Skeletal muscle cell (primary cell): ENCODE measurements around the gene IFT122.
"Not testable (repeated sequence)": the region's sequence is repeated elsewhere in the genome, so short reads cannot be mapped to it uniquely, and the experiment has no call there.

Experiments used
- DNase-seq: peaks from one replicate; pipeline ENCODE4 v3.0.0-alpha.2; 2010; ENCODE audit warnings: low read depth
- H3K4me3 ChIP-seq: 2 replicates; pipeline ENCODE4 v1.5.1; 2011; ENCODE audit warnings: low read depth, mild to moderate bottlenecking, control low read depth, low read length, moderate library complexity

IFT122 gene

GRCh38 chr3:129507181-129507831 is 67.3 kb downstream of the IFT122 start:
- H3K4me3 ChIP-seq: no peak overlapping the region
- no peak for DNase-seq

GRCh38 chr3:129512595-129512994 is 72.6 kb downstream of the IFT122 start:
- no peak for DNase-seq
- H3K4me3 ChIP-seq: no peak overlapping the region

GRCh38 chr3:129513705-129514104 is 73.7 kb downstream of the IFT122 start:
- no peak for DNase-seq
- H3K4me3 ChIP-seq: no peak overlapping the region

GRCh38 chr3:129514110-129514509 is 74.1 kb downstream of the IFT122 start:
- DNase-seq: no peak

GRCh38 chr3:129514563-129514962 is 74.5 kb downstream of the IFT122 start:
- no peak for DNase-seq
- H3K4me3 ChIP-seq: no peak overlapping the region

More at GRCh38 chr3:129514110-129514509, 74.1 kb downstream of the IFT122 start:
- H3K4me3 ChIP-seq: no peak overlapping the region

- H3K4me3 ChIP-seq, DNase-seq: not testable (repeated sequence)
Measured at GRCh38 chr3:129515108-129515820, 75.2 kb downstream of the IFT122 start.

- not testable (repeated sequence) for H3K4me3 ChIP-seq, DNase-seq
Measured at GRCh38 chr3:129515821-129516432, 75.9 kb downstream of the IFT122 start.

GRCh38 chr3:129517516-129517915 is 77.5 kb downstream of the IFT122 start:
- no peak for DNase-seq
- H3K4me3 ChIP-seq: no peak overlapping the region

GRCh38 chr3:129518038-129518561 is 78.1 kb downstream of the IFT122 start:
- no peak for DNase-seq
- H3K4me3 ChIP-seq: no peak overlapping the region

- DNase-seq: no peak
- no peak overlapping the region for H3K4me3 ChIP-seq
Measured at GRCh38 chr3:129518581-129518980, 78.6 kb downstream of the IFT122 start.

- H3K4me3 ChIP-seq: no peak overlapping the region
- no peak for DNase-seq
Measured at GRCh38 chr3:129519449-129519848, 79.4 kb downstream of the IFT122 start.

- no peak for DNase-seq
- no peak overlapping the region for H3K4me3 ChIP-seq
Measured at GRCh38 chr3:129519896-129520715, 80.1 kb downstream of the IFT122 start.

GRCh38 chr3:129520960-129521359 is 80.9 kb downstream of the IFT122 start:
- H3K4me3 ChIP-seq: no peak overlapping the region
- DNase-seq: no peak

GRCh38 chr3:129521611-129522010 is 81.6 kb downstream of the IFT122 start:
- no peak overlapping the region for H3K4me3 ChIP-seq
- DNase-seq: no peak

GRCh38 chr3:129522953-129523352 is 82.9 kb downstream of the IFT122 start:
- DNase-seq: no peak
- H3K4me3 ChIP-seq: no peak overlapping the region

GRCh38 chr3:129524081-129524480 is 84.1 kb downstream of the IFT122 start:
- no peak overlapping the region for H3K4me3 ChIP-seq
- no peak for DNase-seq

- no peak for DNase-seq
- no peak overlapping the region for H3K4me3 ChIP-seq
Measured at GRCh38 chr3:129525341-129525968, 85.4 kb downstream of the IFT122 start.

- no peak for DNase-seq
- H3K4me3 ChIP-seq: no peak overlapping the region
Measured at GRCh38 chr3:129526121-129526900, 86.3 kb downstream of the IFT122 start.
